B cell (primary cell): ENCODE data around the gene TPST2. TPM values are rescaled to one million over a fixed set of nuclear protein-coding genes. Genes with fewer than 3 reads are reported as not detected.

Experiments used
- ATAC-seq: fragments of 200-7000 bp; cut with Tn5 transposase; one replicate; pipeline ENCODE4 v1.10.0; 2021; ENCODE audit warnings: low read depth, mild to moderate bottlenecking, moderate number of reproducible peaks, moderate library complexity
- CTCF ChIA-PET: fragments of 350-600 bp; sonication (Branson Sonifier 250); formaldehyde crosslinking; loops from one replicate; lab custom pipeline; 2021; ENCODE audit warnings: antibody characterized with exemption, inconsistent platforms; lab: Charles Lee
- POLR2A ChIA-PET: fragments of 350-600 bp; sonication (Branson Sonifier 250); formaldehyde crosslinking; loops from one replicate; lab custom pipeline; 2021; ENCODE audit warnings: antibody characterized with exemption; lab: Charles Lee
- DNase-seq: peaks from one replicate; pipeline ENCODE4 v3.0.0; 2013
- H2AFZ ChIP-seq: 2 replicates; pipeline ENCODE4 v1.6.1; 2012; ENCODE audit warnings: mild to moderate bottlenecking, low read depth, low read length; ENCODE audit not compliant: insufficient read depth, poor library complexity, severe bottlenecking
- H3K27ac ChIP-seq, 2 donors: 1 replicate in 1 of 2; 2 replicates in 1 of 2; pipeline ENCODE4 v1.5.1; 2012 to 2013; ENCODE audit warnings: low read length in 2 of 2, mild to moderate bottlenecking in 2 of 2, moderate library complexity in 1 of 2
- H3K27me3 ChIP-seq, 4 experiments: fragments of 200-600 bp in 1 of 4; sonication (generic) in 1 of 4; replicated peaks in 1 of 4; 1 replicate in 2 of 4; 2 replicates in 2 of 4; pipeline versions ENCODE4 v1.6.1 to v1.7.0; 2013 to 2016; ENCODE audit warnings: low read length in 3 of 4, mild to moderate bottlenecking in 2 of 4, mixed read lengths in 1 of 4, moderate library complexity in 1 of 4; ENCODE audit not compliant: insufficient read depth in 4 of 4, control insufficient read depth in 3 of 4; ENCODE audit errors: control extremely low read depth in 1 of 4
- H3K36me3 ChIP-seq, 2 experiments: replicated peaks in 1 of 2; 1 replicate in 1 of 2; 2 replicates in 1 of 2; pipeline versions ENCODE4 v1.6.1 to v1.7.1; 2013; ENCODE audit warnings: low read length in 1 of 2; ENCODE audit not compliant: insufficient read depth in 2 of 2, control insufficient read depth in 1 of 2; ENCODE audit errors: control extremely low read depth in 1 of 2, extremely low read depth in 1 of 2
- H3K4me1 ChIP-seq, 2 donors: fragments of 200-600 bp in 1 of 2; sonication (generic) in 1 of 2; 1 replicate in 1 of 2; 2 replicates in 1 of 2; pipeline versions ENCODE4 v1.5.1 to v1.6.1; 2013 to 2017; ENCODE audit warnings: low read length in 2 of 2; ENCODE audit not compliant: control insufficient read depth in 2 of 2, insufficient read depth in 2 of 2
- H3K4me2 ChIP-seq: replicated peaks from 2 replicates; pipeline ENCODE3; 2012; ENCODE audit warnings: mild to moderate bottlenecking, low read depth, low read length; ENCODE audit not compliant: poor library complexity, severe bottlenecking
- H3K4me3 ChIP-seq, 5 experiments: fragments of 200-600 bp in 1 of 5; sonication (generic) in 1 of 5; 1 replicate in 3 of 5; 2 replicates in 2 of 5; pipeline versions ENCODE4 v1.5.1 to v1.7.0; 2011 to 2016; ENCODE audit warnings: low read length in 4 of 5, mild to moderate bottlenecking in 4 of 5, low read depth in 2 of 5, control low read depth in 1 of 5, moderate library complexity in 1 of 5; ENCODE audit not compliant: insufficient read depth in 1 of 5; ENCODE audit errors: control extremely low read depth in 1 of 5, extremely low read depth in 1 of 5
- H3K79me2 ChIP-seq: fragments of 200-600 bp; sonication (generic); one replicate; pipeline ENCODE4 v1.6.0; 2016; ENCODE audit warnings: low read length; ENCODE audit not compliant: control insufficient read depth, insufficient read depth
- H3K9ac ChIP-seq: fragments of 200-600 bp; sonication (generic); 2 replicates; pipeline ENCODE4 v1.6.1; 2017; ENCODE audit warnings: mild to moderate bottlenecking, low read length, moderate library complexity
- H3K9me3 ChIP-seq, 3 donors: one replicate each; pipeline versions ENCODE4 v1.6.1 to v1.7.1; 2013; ENCODE audit warnings: low read length in 2 of 3; ENCODE audit not compliant: control insufficient read depth in 2 of 3, insufficient read depth in 1 of 3; ENCODE audit errors: control extremely low read depth in 1 of 3
- H4K20me1 ChIP-seq: 2 replicates; pipeline ENCODE4 v1.6.0; 2012; ENCODE audit warnings: mild to moderate bottlenecking, low read length; ENCODE audit not compliant: insufficient read depth, control insufficient read depth, poor library complexity, severe bottlenecking
- H3K27ac Mint-ChIP-seq: one replicate; pipeline ENCODE4 v1.8.0; 2021; ENCODE audit warnings: mixed read lengths
- H3K27me3 Mint-ChIP-seq: one replicate; pipeline ENCODE4 v1.8.0; 2021; ENCODE audit warnings: mixed read lengths
- H3K4me1 Mint-ChIP-seq: one replicate; pipeline ENCODE4 v1.8.0; 2021; ENCODE audit warnings: mixed read lengths
- H3K4me3 Mint-ChIP-seq: one replicate; pipeline ENCODE4 v1.8.0; 2021; ENCODE audit warnings: mixed read lengths
- H3K9me3 Mint-ChIP-seq: one replicate; pipeline ENCODE4 v1.8.0; 2022; ENCODE audit warnings: mixed read lengths; ENCODE audit not compliant: insufficient read depth
- EZH2 ChIP-seq: IDR thresholded peaks from 2 replicates; pipeline ENCODE4 v1.6.1; 2012; ENCODE audit warnings: borderline replicate concordance, low read depth, mild to moderate bottlenecking, moderate library complexity, low read length; ENCODE audit not compliant: insufficient read depth, poor library complexity, severe bottlenecking
- WGBS: methylation state at CpG from one replicate; pipeline ENCODE4 v1.1.5; 2013; ENCODE audit warnings: missing lambda C conversion rate; ENCODE audit not compliant: insufficient coverage; 5-methylcytosine and 5-hydroxymethylcytosine counted together
- intact Hi-C: fragments of 100-400 bp; cut with micrococcal nuclease; formaldehyde crosslinking; loops from one replicate; pipeline ENCODE4 v1.10.0; 2022
- polyA plus RNA-seq: library from polyadenylated mRNA; depleted of rRNA; stranded (reverse); fragments of >200 nt; gene quantifications from 2 replicates; pipeline ENCODE4 v1.2.3, GENCODE V29; 2012
- total RNA-seq, 2 donors: library from RNA; stranded (reverse); fragments of 120-200 nt in 1 of 2; gene quantifications; 1 replicate in 1 of 2; 2 replicates in 1 of 2; pipeline versions ENCODE4 v1.2.3 to v1.2.4, GENCODE V29; 2013 to 2022
- TF ChIP-seq, protein P1 (sequence below): fragments of 200-600 bp; IDR thresholded peaks from one replicate; pipeline ENCODE4 v1.8.0; 2022; ENCODE audit warnings: antibody characterized with exemption, mild to moderate bottlenecking

Gene TPST2
- total and polyA plus RNA-seq, 2 donors (not counting 1 experiment from before 2014, with no cell fraction given): 16.6 to 43.1 TPM

DNA sequence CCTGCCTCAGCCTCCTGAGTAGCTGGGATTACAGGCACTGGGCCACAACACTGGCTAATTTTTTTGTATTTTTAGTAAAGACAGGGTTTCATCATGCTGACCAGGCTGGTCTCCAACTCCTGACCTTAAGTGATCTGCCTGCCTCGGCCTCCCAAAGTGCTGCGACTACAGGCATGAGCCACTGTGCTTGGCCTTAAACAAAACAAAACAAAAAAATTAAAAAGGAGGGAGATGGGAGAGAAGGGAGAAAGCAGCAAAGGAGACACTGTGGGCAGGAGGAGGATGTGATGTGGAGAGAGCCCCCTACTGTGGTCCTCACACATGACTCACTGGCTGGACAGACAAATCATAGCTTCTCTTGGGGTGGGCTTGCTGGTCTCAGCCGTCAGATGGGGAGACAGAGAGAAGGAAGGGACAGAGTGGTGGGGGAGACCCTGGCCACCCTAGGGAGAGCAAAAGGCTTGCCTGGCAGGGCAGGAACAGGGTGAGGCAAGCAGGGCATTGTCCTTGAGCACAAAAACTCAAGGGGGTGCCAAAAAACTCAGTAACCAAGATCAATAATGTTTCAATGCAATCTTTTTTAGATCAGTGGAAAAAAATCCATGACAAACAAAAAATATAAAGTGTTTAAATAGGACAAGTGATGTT lies 31.6 kb downstream of the TPST2 start:
- H3K27me3 Mint-ChIP-seq: no peaks in the 10 kb centered on the region
- no peak overlapping the region for H2AFZ ChIP-seq
- ATAC-seq (no peak), DNase-seq (no peak)
- TF ChIP-seq, protein P1, sequence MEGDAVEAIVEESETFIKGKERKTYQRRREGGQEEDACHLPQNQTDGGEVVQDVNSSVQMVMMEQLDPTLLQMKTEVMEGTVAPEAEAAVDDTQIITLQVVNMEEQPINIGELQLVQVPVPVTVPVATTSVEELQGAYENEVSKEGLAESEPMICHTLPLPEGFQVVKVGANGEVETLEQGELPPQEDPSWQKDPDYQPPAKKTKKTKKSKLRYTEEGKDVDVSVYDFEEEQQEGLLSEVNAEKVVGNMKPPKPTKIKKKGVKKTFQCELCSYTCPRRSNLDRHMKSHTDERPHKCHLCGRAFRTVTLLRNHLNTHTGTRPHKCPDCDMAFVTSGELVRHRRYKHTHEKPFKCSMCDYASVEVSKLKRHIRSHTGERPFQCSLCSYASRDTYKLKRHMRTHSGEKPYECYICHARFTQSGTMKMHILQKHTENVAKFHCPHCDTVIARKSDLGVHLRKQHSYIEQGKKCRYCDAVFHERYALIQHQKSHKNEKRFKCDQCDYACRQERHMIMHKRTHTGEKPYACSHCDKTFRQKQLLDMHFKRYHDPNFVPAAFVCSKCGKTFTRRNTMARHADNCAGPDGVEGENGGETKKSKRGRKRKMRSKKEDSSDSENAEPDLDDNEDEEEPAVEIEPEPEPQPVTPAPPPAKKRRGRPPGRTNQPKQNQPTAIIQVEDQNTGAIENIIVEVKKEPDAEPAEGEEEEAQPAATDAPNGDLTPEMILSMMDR: no peak
- no peak for TF ChIP-seq EZH2
- no peak overlapping the region for H3K9ac ChIP-seq
- ChIA-PET POLR2A (no interaction called here), CTCF (no interaction called here)
- no peaks in the 10 kb centered on the region for H3K9me3 ChIP-seq
- H3K4me2 ChIP-seq: no peak overlapping the region
- H3K4me3 ChIP-seq: no peak overlapping the region
- H3K4me1 ChIP-seq: no peaks in the 10 kb centered on the region
- H3K27me3 ChIP-seq: no peaks in the 10 kb centered on the region
- no peak overlapping the region for H3K4me3 Mint-ChIP-seq
- peaks cover 8% of the 10 kb centered on the region for H3K4me1 Mint-ChIP-seq
- no peak overlapping the region for H3K27ac ChIP-seq
- H3K36me3 ChIP-seq: peaks cover 1 to 4% of the 10 kb centered on the region in 2 experiments
- H3K9me3 Mint-ChIP-seq: no peaks in the 10 kb centered on the region
- no peaks in the 10 kb centered on the region for H4K20me1 ChIP-seq
- WGBS: no CpG with 5 or more reads among the region's 3 CpGs
- H3K79me2 ChIP-seq: peaks cover 62% of the 10 kb centered on the region
- H3K27ac Mint-ChIP-seq: no peak overlapping the region
- intact Hi-C loops: no loop called here

DNA sequence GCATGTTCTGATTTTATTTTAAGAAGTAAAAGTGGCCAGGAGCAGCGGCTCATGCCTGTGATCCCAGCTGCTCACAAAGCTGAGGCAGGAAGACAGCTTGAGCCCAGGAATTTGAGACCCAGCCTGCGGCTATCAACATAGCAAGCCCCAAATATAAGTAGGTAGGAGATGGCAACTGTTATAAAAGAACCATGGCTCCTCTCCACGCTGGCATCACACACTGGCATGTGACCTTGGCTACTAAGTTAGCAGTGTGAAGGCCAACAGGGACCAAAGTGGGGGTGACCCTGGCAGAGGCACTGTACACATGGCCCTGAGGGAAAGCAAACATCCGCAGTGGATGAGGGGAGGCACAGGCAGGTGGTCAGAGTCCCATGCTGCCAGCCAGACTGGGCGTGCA lies 33.0 kb downstream of the TPST2 start:
- ATAC-seq (no peak), DNase-seq (no peak)
- 100% methylated on average over 3 of the region's 5 CpGs for WGBS
- no peak overlapping the region for H3K9ac ChIP-seq
- H3K4me3 ChIP-seq: no peak overlapping the region
- no peaks in the 10 kb centered on the region for H3K9me3 ChIP-seq
- H2AFZ ChIP-seq: no peak overlapping the region
- no peak overlapping the region for H3K27ac ChIP-seq
- H3K4me3 Mint-ChIP-seq: no peak overlapping the region
- no peak overlapping the region for H3K27ac Mint-ChIP-seq
- H3K79me2 ChIP-seq: peaks cover 64% of the 10 kb centered on the region
- intact Hi-C loops: no loop called here
- no peaks in the 10 kb centered on the region for H3K27me3 ChIP-seq
- H3K4me1 Mint-ChIP-seq: peaks cover 12% of the 10 kb centered on the region
- CTCF ChIA-PET: no interaction called here
- POLR2A ChIA-PET: no interaction called here
- no peak overlapping the region for H3K4me2 ChIP-seq
- peaks cover 1 to 4% of the 10 kb centered on the region in 2 experiments for H3K36me3 ChIP-seq
- H3K4me1 ChIP-seq: no peaks in the 10 kb centered on the region
- H3K9me3 Mint-ChIP-seq: no peaks in the 10 kb centered on the region
- H3K27me3 Mint-ChIP-seq: no peaks in the 10 kb centered on the region
- H4K20me1 ChIP-seq: no peaks in the 10 kb centered on the region
- TF ChIP-seq, protein P1: no peak
- TF ChIP-seq EZH2: no peak
